Keratinocyte (primary cell): ENCODE results near the gene AKR1C3. TPM values are rescaled to one million over a fixed set of nuclear protein-coding genes. Genes with fewer than 3 reads are reported as not detected.

Experiments used
- DNase-seq: peaks from one replicate; pipeline ENCODE4 v3.0.0-alpha.2; 2011; ENCODE audit warnings: low read depth, missing footprints, low spot score
- FAIRE-seq: peaks from 2 replicates; lab custom pipeline; 2011; peaks lifted over from hg19 to GRCh38; lab: Jason Lieb, UNC
- H2AFZ ChIP-seq: 2 replicates; pipeline ENCODE4 v1.6.0; 2012; ENCODE audit warnings: low read length, control low read depth, inconsistent platforms; ENCODE audit not compliant: control insufficient read depth
- H3K27ac ChIP-seq: 2 replicates; pipeline ENCODE4 v1.5.1; 2011; ENCODE audit warnings: low read length; ENCODE audit not compliant: control insufficient read depth, insufficient read depth
- H3K27me3 ChIP-seq: 3 replicates; pipeline ENCODE4 v1.6.0; 2011; ENCODE audit warnings: low read length; ENCODE audit not compliant: control insufficient read depth, insufficient read depth; ENCODE audit errors: extremely low read depth
- H3K36me3 ChIP-seq, 2 experiments: 2 replicates in 1 of 2; 3 replicates in 1 of 2; pipeline ENCODE4 v1.5.1; 2011; ENCODE audit warnings: low read length in 2 of 2, mild to moderate bottlenecking in 1 of 2; ENCODE audit not compliant: control insufficient read depth in 2 of 2, insufficient read depth in 2 of 2; ENCODE audit errors: extremely low read depth in 1 of 2
- H3K4me1 ChIP-seq: 3 replicates; pipeline ENCODE4 v1.5.1; 2011; ENCODE audit warnings: low read length; ENCODE audit not compliant: control insufficient read depth, insufficient read depth; ENCODE audit errors: extremely low read depth
- H3K4me2 ChIP-seq: 3 replicates; pipeline ENCODE4 v1.6.0; 2011; ENCODE audit warnings: low read depth, low read length; ENCODE audit not compliant: control insufficient read depth, insufficient read depth; ENCODE audit errors: extremely low read depth
- H3K4me3 ChIP-seq, 3 experiments: fragments of 200-600 bp in 1 of 3; sonication (generic) in 1 of 3; 2 replicates in 2 of 3; 3 replicates in 1 of 3; pipeline ENCODE4 v1.5.1; 2011 to 2016; ENCODE audit warnings: low read length in 3 of 3, mild to moderate bottlenecking in 3 of 3, control low read depth in 2 of 3, inconsistent platforms in 1 of 3, low read depth in 1 of 3, mixed read lengths in 1 of 3, mixed run types in 1 of 3, moderate library complexity in 1 of 3; ENCODE audit not compliant: control insufficient read depth in 2 of 3, insufficient read depth in 2 of 3; ENCODE audit errors: extremely low read depth in 1 of 3
- H3K79me2 ChIP-seq: 2 replicates; pipeline ENCODE4 v1.6.0; 2012; ENCODE audit warnings: low read length; ENCODE audit not compliant: control insufficient read depth, insufficient read depth
- H3K9ac ChIP-seq: 3 replicates; pipeline ENCODE4 v1.6.0; 2011; ENCODE audit warnings: low read length; ENCODE audit not compliant: control insufficient read depth, insufficient read depth; ENCODE audit errors: extremely low read depth
- H3K9me1 ChIP-seq: 3 replicates; pipeline ENCODE4 v1.6.0; 2011; ENCODE audit warnings: low read length; ENCODE audit not compliant: control insufficient read depth, insufficient read depth; ENCODE audit errors: extremely low read depth
- H3K9me3 ChIP-seq: 2 replicates; pipeline ENCODE4 v1.5.1; 2012; ENCODE audit warnings: low read depth, low read length; ENCODE audit not compliant: control insufficient read depth
- H4K20me1 ChIP-seq: 3 replicates; pipeline ENCODE4 v1.6.0; 2011; ENCODE audit warnings: low read length; ENCODE audit not compliant: control insufficient read depth, insufficient read depth; ENCODE audit errors: extremely low read depth
- CTCF ChIP-seq, 3 experiments: IDR thresholded peaks in 1 of 3; conservative IDR thresholded peaks in 1 of 3; optimal IDR thresholded peaks in 1 of 3; 2 replicates in 2 of 3; 3 replicates in 1 of 3; pipeline versions ENCODE3 to v1.5.1; 2011; ENCODE audit warnings: low read length in 3 of 3, mild to moderate bottlenecking in 3 of 3, moderate library complexity in 2 of 3, control low read depth in 1 of 3, inconsistent platforms in 1 of 3; ENCODE audit not compliant: insufficient read depth in 2 of 3; ENCODE audit errors: extremely low read depth in 1 of 3
- EZH2 ChIP-seq: IDR thresholded peaks from one replicate; pipeline ENCODE4 v1.6.1; 2012; ENCODE audit warnings: inconsistent platforms, mild to moderate bottlenecking, low read length, moderate library complexity
- dilution Hi-C: fragments of 300-500 bp; cut with MboI; formaldehyde crosslinking; loops from one replicate; pipeline ENCODE4 v1.7.0; 2020; ENCODE audit warnings: low sequenced_read_pairs; ENCODE audit not compliant: extremely low pct_ligation_motif_present
- polyA plus RNA-seq, 5 experiments: library from polyadenylated mRNA; depleted of rRNA in 3 of 5; stranded (reverse) in 3 of 5; stranded (forward) in 1 of 5; unstranded in 1 of 5; fragments of >200 nt; gene quantifications; 1 replicate in 1 of 5; 2 replicates in 3 of 5; 3 replicates in 1 of 5; pipeline versions ENCODE4 v1.2.1 to v1.2.3, GENCODE V29; 2011 to 2012; ENCODE audit warnings: missing spikeins in 2 of 5, low read depth in 1 of 5, low replicate concordance in 1 of 5

Gene AKR1C3
- polyA plus RNA-seq, 1 donor (not counting 4 experiments of a cell fraction or from before 2014, with no cell fraction given), result 27.3 TPM

GRCh38 chr10:5090551-5090950 is 3.7 kb upstream of the AKR1C3 start:
- Histone ChIP-seq H3K36me3 (no peaks in the 10 kb centered on the region), H3K9me3 (no peaks in the 10 kb centered on the region), H3K4me2 (no peak overlapping the region), H3K79me2 (no peaks in the 10 kb centered on the region), H3K4me1 (peaks cover 10% of the 10 kb centered on the region), H3K9ac (no peak overlapping the region), H3K4me3 (no peak overlapping the region), H4K20me1 (no peaks in the 10 kb centered on the region), H2AFZ (no peak overlapping the region), H3K27ac (no peak overlapping the region), H3K9me1 (no peaks in the 10 kb centered on the region), H3K27me3 (no peaks in the 10 kb centered on the region)
- dilution Hi-C loops, result no loop called here
- FAIRE-seq, result no peak
- no peak for DNase-seq
- TF ChIP-seq CTCF (optimal IDR thresholded peaks at IDR 0.05 in 1 of 3, IDR thresholded peaks at IDR 0.05 in 1 of 3, conservative IDR thresholded peaks at IDR 0.05 in 1 of 3; ENCODE audit: extremely low read depth in 1 of 3, insufficient read depth in 2 of 3, low read length in 3 of 3) (no peak), EZH2 (no peak)

- no peak for TF ChIP-seq EZH2
- TF ChIP-seq CTCF (optimal IDR thresholded peaks at IDR 0.05 in 1 of 3, IDR thresholded peaks at IDR 0.05 in 1 of 3, conservative IDR thresholded peaks at IDR 0.05 in 1 of 3; ENCODE audit: extremely low read depth in 1 of 3, insufficient read depth in 2 of 3, low read length in 3 of 3), result no peak
- Histone ChIP-seq H3K4me2 (no peak overlapping the region), H3K36me3 (no peaks in the 10 kb centered on the region), H3K27ac (no peak overlapping the region), H3K79me2 (no peaks in the 10 kb centered on the region), H3K4me3 (no peak overlapping the region), H3K27me3 (no peaks in the 10 kb centered on the region), H3K4me1 (peaks cover 10% of the 10 kb centered on the region), H2AFZ (no peak overlapping the region), H3K9ac (no peak overlapping the region), H3K9me3 (no peaks in the 10 kb centered on the region), H3K9me1 (no peaks in the 10 kb centered on the region), H4K20me1 (no peaks in the 10 kb centered on the region)
- dilution Hi-C loops, result no loop called here
- no peak for DNase-seq
- no peak for FAIRE-seq
These were observed 3.0 kb upstream of the AKR1C3 start for GRCh38 chr10:5091196-5091595.
